TTC549 (cell line): ENCODE measurements around the gene COCH.

Source experiments
- FAIRE-seq: peaks from 2 replicates; lab custom pipeline; 2012; peaks lifted over from hg19 to GRCh38; lab: Jason Lieb, UNC

Gene COCH

GRCh38 chr14:30874120-30874998, at the start of gene COCH:
Gene COCH, plus strand, starts transcription at chr14:30874559. Its CDS starts 380 bp downstream, at chr14:30874939.
- FAIRE-seq, result no peak

GRCh38 chr14:30826070-30826469, 48.3 kb upstream of the COCH start:
- FAIRE-seq, result no peak

- FAIRE-seq, result no peak
Measured at GRCh38 chr14:30829853-30830252, 44.5 kb upstream of the COCH start.

GRCh38 chr14:30834353-30834752, 40.0 kb upstream of the COCH start:
- no peak for FAIRE-seq

GRCh38 chr14:30838351-30838750, 36.0 kb upstream of the COCH start:
- no peak for FAIRE-seq

DNA sequence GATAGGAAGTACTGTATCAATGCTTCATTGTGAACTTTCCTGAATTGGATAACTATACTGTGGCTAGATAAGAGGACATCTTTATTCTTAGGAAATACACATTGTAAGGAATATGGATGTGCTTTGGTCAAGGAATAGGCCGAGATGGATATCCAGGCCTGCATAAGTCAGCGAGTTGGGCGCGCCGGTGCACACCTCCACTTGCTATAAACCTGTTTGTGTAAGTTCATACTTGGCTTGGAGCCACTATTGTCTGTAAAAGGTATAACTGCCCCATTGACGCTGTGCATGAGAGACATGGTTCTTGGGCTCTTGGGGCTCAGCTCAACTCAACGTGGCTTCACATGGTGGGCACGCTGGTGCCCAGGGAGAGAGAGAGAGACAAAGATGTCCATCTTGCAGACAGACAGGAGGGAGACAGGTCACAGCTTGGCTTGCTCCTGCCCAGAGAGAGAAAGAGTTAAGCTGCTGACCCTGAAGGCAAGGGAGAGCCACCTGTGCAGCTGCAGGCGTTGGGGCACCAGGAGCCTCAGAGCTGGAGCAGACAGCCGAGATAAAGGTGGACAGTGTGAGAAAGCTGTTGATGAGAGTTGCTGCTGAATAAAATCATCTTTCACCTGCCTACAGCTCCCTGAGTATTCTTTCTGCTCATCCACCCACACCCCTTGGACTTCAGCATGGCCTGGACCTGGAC, 34.1 kb upstream of the COCH start:
- FAIRE-seq, result no peak

GRCh38 chr14:30842431-30842830, 31.9 kb upstream of the COCH start:
- no peak for FAIRE-seq

DNA sequence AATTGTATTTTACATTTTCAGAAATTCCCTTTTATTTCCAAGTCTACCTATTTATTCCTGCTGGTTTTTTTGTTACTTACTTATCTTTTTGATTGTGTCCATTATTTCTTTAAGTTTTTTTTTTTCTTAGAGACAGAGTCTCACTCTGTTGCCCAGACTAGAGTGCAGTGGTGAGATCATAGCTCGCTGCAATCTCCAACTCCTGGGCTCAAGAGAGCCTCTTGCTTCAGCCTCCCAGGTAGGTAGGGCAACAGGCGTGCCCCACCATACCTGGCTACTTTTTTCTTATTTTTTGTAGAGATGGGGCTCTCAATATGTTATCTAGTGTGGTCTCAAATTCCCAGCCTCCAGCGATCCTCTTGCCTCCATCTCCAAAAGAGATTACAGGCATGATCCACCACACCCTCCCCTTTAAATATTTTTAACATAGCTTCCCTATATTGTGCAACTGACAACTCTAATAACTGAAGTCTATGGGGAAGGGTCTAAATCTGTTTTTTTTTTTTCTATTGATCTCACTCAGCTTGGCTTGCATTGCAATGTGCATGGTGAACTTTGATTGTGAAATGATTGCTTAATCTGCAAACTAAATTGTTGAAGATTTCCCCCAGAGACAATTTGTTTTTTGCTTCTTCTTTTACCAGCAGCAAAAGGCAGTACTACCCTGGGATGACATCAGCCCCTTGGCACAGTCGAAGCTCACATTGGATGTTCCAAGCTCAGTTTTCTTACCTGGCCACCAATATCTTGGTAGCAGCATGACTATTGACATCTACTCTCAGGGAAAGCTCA, 25.7 kb upstream of the COCH start:
- no peak for FAIRE-seq

DNA sequence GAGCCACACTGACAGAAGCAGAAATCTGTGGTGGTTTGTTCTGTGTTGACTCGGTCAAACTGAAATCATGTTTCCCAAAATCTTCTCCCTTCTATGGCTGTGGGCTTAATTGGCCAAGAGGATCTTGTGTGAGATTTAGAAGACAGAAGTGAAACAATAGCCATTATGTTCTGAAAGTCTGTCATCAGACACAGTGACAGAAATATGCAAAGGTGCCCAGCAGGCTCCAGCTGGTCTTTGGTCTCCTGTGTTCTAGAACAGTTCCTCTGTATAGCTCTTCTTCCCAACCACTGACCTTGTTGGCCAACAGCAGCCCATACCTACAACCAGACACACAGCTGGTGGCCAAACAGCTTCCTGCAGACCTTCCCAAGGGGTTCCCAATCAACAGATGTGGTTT, 25.0 kb upstream of the COCH start:
- no peak for FAIRE-seq

GRCh38 chr14:30849983-30850382, 24.4 kb upstream of the COCH start:
- no peak for FAIRE-seq

GRCh38 chr14:30853946-30854345, 20.4 kb upstream of the COCH start:
- no peak for FAIRE-seq

GRCh38 chr14:30854492-30854891, 19.9 kb upstream of the COCH start:
- FAIRE-seq, result no peak

DNA sequence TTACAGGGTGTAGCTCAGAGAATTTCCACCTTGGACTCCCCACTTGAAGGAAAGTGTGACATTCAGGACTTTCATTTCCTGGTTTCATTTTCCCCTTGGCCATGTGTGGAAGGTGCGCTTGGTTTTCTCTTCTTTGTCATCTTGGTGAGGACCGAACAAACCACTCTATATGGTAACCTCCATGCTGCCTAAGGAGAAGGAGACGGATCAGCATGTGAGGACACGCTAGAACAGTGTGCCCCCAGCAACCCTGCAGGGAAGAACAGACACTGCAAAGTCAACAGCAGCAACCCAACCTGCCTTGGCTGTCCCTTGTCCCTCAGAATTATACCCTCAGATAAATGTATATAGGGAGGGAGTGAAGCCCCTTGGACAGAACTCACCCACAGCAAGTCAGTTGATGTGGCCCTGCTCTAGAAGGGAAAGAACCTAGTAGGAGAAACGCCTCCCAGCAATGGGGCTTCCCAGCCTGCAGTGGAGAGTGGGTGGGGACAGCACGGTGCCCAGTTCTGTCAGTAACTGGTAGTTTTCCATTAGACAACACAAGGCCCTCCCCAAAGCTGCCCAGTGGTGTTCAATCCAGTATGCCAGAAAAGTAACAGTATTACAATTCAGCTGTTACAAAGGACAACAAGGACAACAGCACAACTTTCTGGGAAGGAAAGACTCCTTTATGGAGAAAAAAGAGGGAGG, 18.9 kb upstream of the COCH start:
- no peak for FAIRE-seq

DNA sequence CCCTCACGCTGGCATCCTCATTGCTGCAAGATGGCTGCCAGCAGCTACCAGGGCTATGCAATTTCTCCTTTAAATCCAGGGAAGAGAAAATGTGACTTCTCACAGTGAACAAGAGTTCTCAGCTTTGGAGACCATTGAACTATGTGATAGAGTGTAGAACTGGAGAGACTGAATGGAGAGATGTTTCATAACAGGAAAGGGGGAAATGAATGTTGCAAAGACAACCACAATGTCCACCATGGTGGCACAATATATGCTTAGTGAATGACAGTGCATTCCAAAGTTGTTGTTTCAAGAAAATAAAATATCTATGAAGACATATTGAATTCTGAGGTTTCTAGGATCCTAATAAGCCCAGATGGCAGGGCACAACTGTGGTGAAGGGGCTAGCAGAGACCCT, 13.2 kb upstream of the COCH start:
- no peak for FAIRE-seq

GRCh38 chr14:30864934-30865333, 9.4 kb upstream of the COCH start:
- FAIRE-seq, result no peak

GRCh38 chr14:30868736-30869135, 5.6 kb upstream of the COCH start:
- FAIRE-seq, result no peak

DNA sequence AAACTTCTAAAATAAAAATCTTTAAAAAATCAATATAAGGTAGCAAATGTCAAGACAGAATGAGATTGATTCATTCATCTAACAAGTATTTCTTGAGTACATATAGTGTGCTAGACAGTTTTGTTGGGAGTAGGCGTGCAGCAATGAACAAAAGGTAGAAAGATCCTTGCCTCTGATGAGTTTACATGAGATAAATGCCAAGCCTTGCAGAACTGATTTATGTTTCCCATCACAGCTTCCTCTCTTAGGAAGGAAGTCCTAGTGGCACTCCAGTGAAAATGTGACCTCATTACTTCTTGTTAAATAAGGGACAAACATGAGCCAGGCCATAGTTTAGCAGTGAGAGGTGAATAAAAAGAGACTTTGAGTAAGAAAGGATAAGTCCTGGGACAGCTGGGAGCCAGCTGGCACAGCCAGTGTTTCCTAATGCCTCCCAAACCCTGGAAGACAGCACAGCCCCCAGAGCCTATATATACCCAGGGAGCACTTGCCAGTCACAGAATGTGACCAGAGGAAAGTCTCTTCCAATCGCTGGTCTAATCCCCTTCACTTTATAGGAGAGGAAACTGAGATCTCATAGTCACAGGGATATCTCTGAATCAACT, 4.7 kb upstream of the COCH start:
- FAIRE-seq, result no peak

DNA sequence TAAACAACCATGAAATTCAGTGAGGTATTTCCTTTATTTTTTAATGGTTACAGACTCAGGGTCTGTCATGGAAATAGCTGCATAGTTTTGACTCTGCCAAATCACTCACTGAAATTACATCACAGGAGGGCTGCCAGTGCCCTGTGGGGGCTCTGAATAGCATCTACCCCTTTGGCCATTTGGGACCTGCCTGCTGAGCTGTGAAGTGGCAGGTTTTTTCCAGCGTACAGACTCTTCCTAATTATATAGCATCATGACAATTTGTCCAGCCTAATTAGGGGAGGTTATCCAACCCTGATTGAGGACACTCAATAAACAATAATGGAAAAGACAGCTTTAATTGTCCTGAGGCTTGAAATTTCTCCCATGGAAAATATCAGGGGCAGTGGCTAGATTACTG, 1.8 kb upstream of the COCH start:
- FAIRE-seq, result no peak

GRCh38 chr14:30873308-30874119, 845 bp upstream of the COCH start:
- FAIRE-seq, result no peak

GRCh38 chr14:30874999-30875787, 834 bp downstream of the COCH start:
- no peak for FAIRE-seq
